Astrocyte of the cerebellum (primary cell): ENCODE data around the gene LRP1-AS.

Source experiments
- DNase-seq: peaks from one replicate; pipeline ENCODE4 v3.0.0-alpha.2; 2011; ENCODE audit warnings: low read depth
- H3K4me3 ChIP-seq: 2 replicates; pipeline ENCODE4 v1.5.1; 2011; ENCODE audit warnings: mild to moderate bottlenecking, low read depth, low read length, moderate library complexity
- in situ Hi-C: cut with HindIII; loops from 2 replicates; pipeline ENCODE4 v1.10.0; 2017; ENCODE audit warnings: low sequenced_read_pairs
- TF ChIP-seq, protein P1 (sequence below): IDR thresholded peaks from 2 replicates; pipeline ENCODE4 v1.5.1; 2012; ENCODE audit warnings: low read length, low read depth, moderate library complexity, mild to moderate bottlenecking; ENCODE audit errors: missing control alignments

LRP1-AS gene

DNA sequence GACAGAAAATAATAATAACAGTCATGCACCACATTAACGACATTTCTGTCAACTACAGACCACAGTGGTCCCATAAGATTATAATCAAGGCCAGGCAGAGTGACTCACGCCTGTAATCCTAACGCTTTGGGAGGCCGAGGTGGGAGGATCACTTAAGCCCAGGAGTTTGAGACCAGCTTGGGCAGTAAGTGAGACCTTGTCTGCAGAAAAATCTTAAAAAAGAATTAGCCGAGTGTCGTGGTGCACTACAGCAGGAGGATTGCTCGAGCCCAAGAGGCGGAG, 49.9 kb downstream of the LRP1-AS start:
- DNase-seq, result no peak
- TF ChIP-seq, protein P1, sequence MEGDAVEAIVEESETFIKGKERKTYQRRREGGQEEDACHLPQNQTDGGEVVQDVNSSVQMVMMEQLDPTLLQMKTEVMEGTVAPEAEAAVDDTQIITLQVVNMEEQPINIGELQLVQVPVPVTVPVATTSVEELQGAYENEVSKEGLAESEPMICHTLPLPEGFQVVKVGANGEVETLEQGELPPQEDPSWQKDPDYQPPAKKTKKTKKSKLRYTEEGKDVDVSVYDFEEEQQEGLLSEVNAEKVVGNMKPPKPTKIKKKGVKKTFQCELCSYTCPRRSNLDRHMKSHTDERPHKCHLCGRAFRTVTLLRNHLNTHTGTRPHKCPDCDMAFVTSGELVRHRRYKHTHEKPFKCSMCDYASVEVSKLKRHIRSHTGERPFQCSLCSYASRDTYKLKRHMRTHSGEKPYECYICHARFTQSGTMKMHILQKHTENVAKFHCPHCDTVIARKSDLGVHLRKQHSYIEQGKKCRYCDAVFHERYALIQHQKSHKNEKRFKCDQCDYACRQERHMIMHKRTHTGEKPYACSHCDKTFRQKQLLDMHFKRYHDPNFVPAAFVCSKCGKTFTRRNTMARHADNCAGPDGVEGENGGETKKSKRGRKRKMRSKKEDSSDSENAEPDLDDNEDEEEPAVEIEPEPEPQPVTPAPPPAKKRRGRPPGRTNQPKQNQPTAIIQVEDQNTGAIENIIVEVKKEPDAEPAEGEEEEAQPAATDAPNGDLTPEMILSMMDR, result no peak
- no peak overlapping the region for H3K4me3 ChIP-seq
- in situ Hi-C loops, result no loop called here

DNA sequence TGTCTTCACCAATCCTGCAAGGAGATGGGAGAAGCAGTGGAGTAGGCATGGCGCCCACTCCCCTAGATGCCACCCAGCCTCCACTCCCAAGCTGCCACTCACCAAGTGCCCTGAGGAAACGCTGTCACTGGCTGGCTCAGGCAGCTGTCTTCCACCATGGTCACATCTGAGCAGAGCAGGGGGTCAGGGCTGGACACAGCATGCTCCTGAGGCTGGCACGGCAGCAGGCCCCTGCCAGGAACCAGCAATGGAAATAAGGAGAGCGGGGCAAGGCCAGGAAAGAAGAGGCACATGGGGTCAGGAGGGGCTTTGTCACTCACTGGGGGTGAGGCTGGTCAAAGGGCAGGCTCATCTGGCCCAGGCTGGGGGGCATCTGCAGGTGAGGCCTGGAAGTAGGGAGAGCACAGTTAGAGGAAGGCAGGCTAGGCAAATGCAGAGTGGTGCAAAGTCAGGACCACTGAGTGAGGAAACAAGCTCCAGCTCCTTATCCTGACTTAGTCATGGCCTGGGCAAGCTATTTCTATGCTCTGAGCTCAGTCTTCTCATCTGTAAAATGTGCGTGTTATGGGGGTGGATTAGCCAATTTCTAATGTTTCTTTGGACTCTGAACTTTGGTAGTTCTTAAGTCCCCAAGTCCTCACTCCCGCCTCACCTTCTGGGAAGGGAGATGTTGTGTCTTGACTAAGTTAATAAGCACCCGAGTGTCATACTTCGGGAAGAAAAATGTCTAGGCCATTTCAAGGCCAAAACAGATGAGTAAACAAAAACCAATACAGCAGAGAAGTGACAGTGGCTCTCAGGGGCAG, 50.5 kb downstream of the LRP1-AS start:
- TF ChIP-seq, protein P1, result no peak
- no peak overlapping the region for H3K4me3 ChIP-seq
- DNase-seq, result no peak
- in situ Hi-C loops, result no loop called here

DNA sequence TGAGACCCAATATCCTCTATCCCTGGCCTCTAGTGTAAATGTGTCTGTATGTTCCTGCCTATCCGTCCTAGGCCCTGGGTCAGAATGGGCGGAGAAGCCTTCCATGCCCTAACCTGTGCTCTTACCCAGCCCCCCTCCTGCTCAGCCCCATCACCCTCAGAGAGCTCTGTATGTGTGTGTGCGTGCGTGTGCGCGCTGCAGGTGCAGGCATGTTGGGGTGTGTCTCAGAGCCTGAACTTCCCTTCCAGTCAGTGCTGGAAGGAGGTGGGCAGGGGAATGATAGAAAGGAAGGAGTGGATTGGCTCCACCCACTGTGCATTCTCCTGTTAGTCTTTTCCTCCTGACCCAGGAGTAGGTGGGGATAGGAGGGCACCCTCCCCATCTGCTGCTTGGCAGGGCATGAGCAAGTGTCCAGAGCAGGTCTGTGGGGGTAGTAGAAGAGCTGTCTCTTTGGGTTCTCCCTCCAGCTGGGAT, 51.3 kb downstream of the LRP1-AS start:
- H3K4me3 ChIP-seq, result no peak overlapping the region
- DNase-seq, result no peak
- TF ChIP-seq, protein P1, result no peak
- in situ Hi-C loops, result no loop called here

DNA sequence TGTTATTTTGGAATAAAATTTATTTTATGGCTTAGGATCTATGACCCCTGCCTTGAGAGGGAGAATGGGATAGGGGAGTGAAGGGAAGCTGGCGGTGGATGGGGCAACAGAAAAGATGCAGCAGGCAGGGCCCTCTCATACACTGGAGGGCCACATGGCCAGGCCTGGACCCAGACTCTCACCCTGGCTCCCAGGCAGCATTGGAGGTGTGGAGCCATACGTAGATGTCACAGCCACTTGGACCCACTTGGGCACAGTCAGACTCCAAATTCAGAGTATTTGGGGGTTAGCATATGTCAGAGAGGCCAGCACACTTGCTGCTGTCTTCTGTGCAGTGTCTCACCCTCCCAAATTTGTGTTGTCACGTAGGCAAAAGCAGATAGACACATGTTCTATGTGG, 52.0 kb downstream of the LRP1-AS start:
- TF ChIP-seq, protein P1, result no peak
- no peak overlapping the region for H3K4me3 ChIP-seq
- in situ Hi-C loops, result no loop called here
- no peak for DNase-seq
